Brain microvascular endothelial cell (primary cell): ENCODE results near the gene PLCB3.

Experiments used
- DNase-seq: peaks from one replicate; pipeline ENCODE4 v3.0.0-alpha.2; 2020
- H3K27ac ChIP-seq: fragments of 250-450 bp; sonication (Bioruptor Pico); 2 replicates; pipeline ENCODE4 v1.5.1; 2020; ENCODE audit warnings: mild to moderate bottlenecking, moderate library complexity
- H3K27me3 ChIP-seq: fragments of 250-450 bp; sonication (Bioruptor Pico); replicated peaks from 2 replicates; pipeline ENCODE4 v1.5.1; 2020; ENCODE audit warnings: mild to moderate bottlenecking
- H3K36me3 ChIP-seq: fragments of 250-450 bp; sonication (Bioruptor Pico); replicated peaks from 2 replicates; pipeline ENCODE4 v1.5.1; 2020; ENCODE audit warnings: mild to moderate bottlenecking
- H3K4me3 ChIP-seq: 2 replicates; pipeline ENCODE4 v1.5.1; 2011; ENCODE audit warnings: low read depth, mild to moderate bottlenecking, control low read depth, low read length, moderate library complexity
- CTCF ChIP-seq: IDR thresholded peaks from 2 replicates; pipeline ENCODE4 v1.5.1; 2011; ENCODE audit warnings: low read depth, mild to moderate bottlenecking, moderate library complexity, low read length, control low read depth, inconsistent platforms; ENCODE audit errors: missing control alignments
- in situ Hi-C: cut with HindIII; loops from 2 replicates; pipeline ENCODE4 v1.10.0; 2017; ENCODE audit warnings: low sequenced_read_pairs, low pct_ligation_motif_present

The PLCB3 gene

GRCh38 chr11:64266339-64266738, 15.0 kb downstream of the PLCB3 start:
- peak; percentile 45 for DNase-seq
- Histone ChIP-seq H3K4me3 (no peak overlapping the region), H3K36me3 (peaks cover 55% of the 10 kb centered on the region), H3K27me3 (no peaks in the 10 kb centered on the region), H3K27ac (no peak overlapping the region)
- TF ChIP-seq CTCF: no peak
- in situ Hi-C loops: no loop called here

- Histone ChIP-seq H3K36me3 (peaks cover 46% of the 10 kb centered on the region), H3K27me3 (no peaks in the 10 kb centered on the region), H3K4me3 (no peak overlapping the region), H3K27ac (no peak overlapping the region)
- in situ Hi-C loops: no loop called here
- no peak for DNase-seq
- no peak for TF ChIP-seq CTCF
Measured at GRCh38 chr11:64267207-64267945, 16.0 kb downstream of the PLCB3 start.

GRCh38 chr11:64268025-64268892, 16.9 kb downstream of the PLCB3 start:
- Histone ChIP-seq H3K4me3 (peak overlapping the region; percentile 75), H3K27ac (peak overlapping the region; percentile 66), H3K27me3 (no peaks in the 10 kb centered on the region), H3K36me3 (peaks cover 40% of the 10 kb centered on the region)
- in situ Hi-C loops: no loop called here
- TF ChIP-seq CTCF: no peak
- peak; percentile 35 for DNase-seq

GRCh38 chr11:64268893-64269539, 17.7 kb downstream of the PLCB3 start:
- in situ Hi-C loops: no loop called here
- Histone ChIP-seq H3K27me3 (no peaks in the 10 kb centered on the region), H3K4me3 (peak overlapping the region; percentile 75), H3K36me3 (peaks cover 32% of the 10 kb centered on the region), H3K27ac (peak overlapping the region; percentile 66)
- no peak for TF ChIP-seq CTCF
- peak; percentile 34 for DNase-seq

- peaks cover 25% of the 10 kb centered on the region for H3K36me3 ChIP-seq
- peak; percentile 99 for DNase-seq
- in situ Hi-C loops: no loop called here
- no peak for TF ChIP-seq CTCF
- H3K4me3 ChIP-seq: peak overlapping the region; percentile 75
- peak overlapping the region; percentile 88 for H3K27ac ChIP-seq
- no peaks in the 10 kb centered on the region for H3K27me3 ChIP-seq
Measured at GRCh38 chr11:64269540-64270220, 18.4 kb downstream of the PLCB3 start.
